ENCODE results near the gene TOM1L2.

Gene TOM1L2

GRCh38 chr17:17871913-17872312 is 100.3 kb downstream of the TOM1L2 start:
- FAIRE-seq: no peak

GRCh38 chr17:17870247-17870646 is 102.0 kb downstream of the TOM1L2 start:
- FAIRE-seq: no peak

GRCh38 chr17:17868641-17869522 is 103.3 kb downstream of the TOM1L2 start:
- FAIRE-seq: no peak

GRCh38 chr17:17866897-17867296 is 105.3 kb downstream of the TOM1L2 start:
- FAIRE-seq: no peak

- FAIRE-seq: no peak
Observed at GRCh38 chr17:17866425-17866824, 105.8 kb downstream of the TOM1L2 start.

GRCh38 chr17:17865035-17865434 is 107.2 kb downstream of the TOM1L2 start:
- FAIRE-seq: no peak

GRCh38 chr17:17860766-17861107 is 111.5 kb downstream of the TOM1L2 start:
- FAIRE-seq: no peak

- FAIRE-seq: no peak
Observed at GRCh38 chr17:17859909-17860765, 112.1 kb downstream of the TOM1L2 start.

GRCh38 chr17:17857496-17857895 is 114.7 kb downstream of the TOM1L2 start:
- no peak for FAIRE-seq

- FAIRE-seq: no peak
Observed at GRCh38 chr17:17856386-17856785, 115.8 kb downstream of the TOM1L2 start.

- FAIRE-seq: no peak
Observed at GRCh38 chr17:17855976-17856375, 116.2 kb downstream of the TOM1L2 start.

- FAIRE-seq: no peak
Observed at GRCh38 chr17:17853811-17854447, 118.3 kb downstream of the TOM1L2 start.

- no peak for FAIRE-seq
Observed at GRCh38 chr17:17852930-17853329, 119.3 kb downstream of the TOM1L2 start.

GRCh38 chr17:17851103-17852002 is 120.8 kb downstream of the TOM1L2 start:
- no peak for FAIRE-seq

- FAIRE-seq: no peak
Observed at GRCh38 chr17:17849845-17850373, 122.3 kb downstream of the TOM1L2 start.

GRCh38 chr17:17849147-17849820 is 122.9 kb downstream of the TOM1L2 start:
- no peak for FAIRE-seq

- no peak for FAIRE-seq
Observed at GRCh38 chr17:17848311-17849082, 123.7 kb downstream of the TOM1L2 start.

- FAIRE-seq: no peak
Observed at GRCh38 chr17:17847726-17848125, 124.5 kb downstream of the TOM1L2 start.

GRCh38 chr17:17847118-17847689 is 125.0 kb downstream of the TOM1L2 start:
- no peak for FAIRE-seq

- no peak for FAIRE-seq
Observed at GRCh38 chr17:17846645-17847044, 125.6 kb downstream of the TOM1L2 start.
